Activated CD4-positive, alpha-beta T cell treated with anti-CD3 and anti-CD28 coated beads, Interleukin-2, amount 10 ng/mL, durations not matched to agents 7 days and 5 days (primary cell): ENCODE measurements around the gene IFI30. TPM values are rescaled to one million over a fixed set of nuclear protein-coding genes. Genes with fewer than 3 reads are reported as not detected.
"Not testable (repeated sequence)": the region's sequence is repeated elsewhere in the genome, so short reads cannot be mapped to it uniquely, and the experiment has no call there.

Experiments used
- CTCF ChIA-PET: fragments of 350-600 bp; sonication (Branson Sonifier 250); formaldehyde crosslinking; loops from one replicate; lab custom pipeline; 2021; ENCODE audit warnings: antibody characterized with exemption; lab: Charles Lee
- POLR2A ChIA-PET: fragments of 350-600 bp; sonication (Branson Sonifier 250); formaldehyde crosslinking; loops from one replicate; lab custom pipeline; 2021; ENCODE audit warnings: antibody characterized with exemption; lab: Charles Lee
- DNase-seq: peaks from one replicate; pipeline ENCODE4 v3.0.0-alpha.2; 2020
- H3K27ac Mint-ChIP-seq: one replicate; pipeline ENCODE4 v1.8.0; 2021; ENCODE audit warnings: mild to moderate bottlenecking, moderate library complexity, mixed read lengths
- H3K27me3 Mint-ChIP-seq: one replicate; pipeline ENCODE4 v1.8.0; 2021; ENCODE audit warnings: mixed read lengths
- H3K36me3 Mint-ChIP-seq: one replicate; pipeline ENCODE4 v1.8.0; 2021; ENCODE audit warnings: low read depth, mixed read lengths
- H3K4me1 Mint-ChIP-seq: one replicate; pipeline ENCODE4 v1.8.0; 2021; ENCODE audit warnings: mixed read lengths
- H3K4me3 Mint-ChIP-seq: one replicate; pipeline ENCODE4 v1.8.0; 2021; ENCODE audit warnings: mild to moderate bottlenecking, moderate library complexity, mixed read lengths
- H3K9me3 Mint-ChIP-seq: one replicate; pipeline ENCODE4 v1.8.0; 2021; ENCODE audit warnings: mixed read lengths
- total RNA-seq, 2 experiments: library from RNA; stranded (reverse); gene quantifications; one replicate each; pipeline ENCODE4 v1.2.3, GENCODE V29; 2021

The IFI30 gene
- total RNA-seq, 2 experiments from 2014 or later: 54.1 to 58.9 TPM

DNA sequence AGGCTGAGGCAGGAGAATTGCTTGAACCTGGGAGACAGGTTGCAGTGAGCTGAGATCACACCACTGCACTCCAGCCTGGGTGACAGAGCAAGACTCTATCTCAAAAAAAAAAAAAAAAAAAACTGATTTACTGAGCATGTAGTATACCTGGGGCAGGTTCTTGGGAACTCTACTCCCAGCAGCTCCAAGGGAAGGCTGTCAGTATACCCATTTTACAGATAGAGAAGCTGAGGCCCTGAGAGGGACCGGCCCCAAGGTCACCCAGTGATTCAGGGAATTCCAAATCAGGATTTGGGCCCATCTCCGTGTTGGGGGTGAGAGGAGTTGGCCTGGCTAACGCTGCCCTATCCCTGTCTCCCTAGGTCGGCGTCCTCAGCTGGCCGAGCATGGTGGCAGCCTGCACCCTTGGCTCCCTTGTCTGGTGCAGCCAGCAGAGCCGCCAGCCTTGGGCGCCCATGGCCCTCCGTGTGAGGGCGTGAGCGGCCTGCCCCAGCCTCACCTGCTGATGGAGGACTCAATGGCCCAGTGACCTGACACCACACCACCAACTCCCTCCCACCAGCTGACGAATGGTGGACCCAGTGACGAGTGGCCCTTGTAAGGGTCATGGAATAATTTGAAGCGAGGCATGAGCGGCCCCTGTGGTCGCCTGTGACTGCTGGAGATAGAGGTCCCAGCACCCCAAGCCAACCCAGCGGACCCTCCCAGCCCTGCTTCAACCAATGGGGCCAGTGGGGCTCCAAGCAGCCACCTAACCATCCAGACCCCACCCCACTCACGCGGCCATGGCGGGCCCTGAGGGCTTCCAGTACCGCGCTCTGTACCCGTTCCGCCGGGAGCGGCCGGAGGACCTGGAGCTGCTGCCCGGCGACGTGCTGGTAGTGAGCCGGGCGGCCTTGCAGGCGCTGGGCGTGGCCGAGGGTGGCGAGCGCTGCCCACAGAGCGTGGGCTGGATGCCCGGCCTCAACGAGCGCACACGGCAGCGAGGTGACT lies 18.2 kb upstream of the IFI30 start:
- ChIA-PET CTCF (interaction anchor here (0.9 to 1.5 kb wide), 2 partner anchors 13 to 389 kb away, joined by 3 to 5 read pairs; no protein-coding TSS in a partner anchor), POLR2A (no interaction called here)
- no peak overlapping the region for H3K27ac Mint-ChIP-seq
- no peak for DNase-seq
- no peaks in the 10 kb centered on the region for H3K9me3 Mint-ChIP-seq
- no peak overlapping the region for H3K4me3 Mint-ChIP-seq
- peaks cover 28% of the 10 kb centered on the region for H3K4me1 Mint-ChIP-seq
- H3K27me3 Mint-ChIP-seq: no peaks in the 10 kb centered on the region
- peaks cover 2% of the 10 kb centered on the region for H3K36me3 Mint-ChIP-seq

DNA sequence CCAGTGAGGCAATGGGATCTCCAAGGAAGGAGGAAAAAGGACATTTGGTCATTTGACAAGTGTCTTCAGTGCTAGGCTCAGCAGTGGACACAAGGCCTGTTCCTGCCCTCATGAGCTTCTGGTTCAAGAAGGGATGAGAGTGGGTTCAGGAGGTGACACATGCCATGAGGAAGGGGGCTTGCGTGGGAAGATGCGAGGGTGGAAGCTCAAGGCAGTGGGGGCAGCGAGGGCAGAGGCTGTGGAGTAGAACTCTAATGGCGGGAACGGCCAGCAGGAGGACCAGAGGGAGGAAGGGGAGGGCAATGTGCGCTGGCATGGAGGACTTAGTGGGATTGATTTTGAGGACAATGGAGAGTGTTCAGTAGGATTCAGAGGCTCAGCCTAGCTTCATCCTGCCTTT lies 17.3 kb upstream of the IFI30 start:
- Mint-ChIP-seq H3K36me3 (peaks cover 1% of the 10 kb centered on the region), H3K4me3 (no peak overlapping the region)
- POLR2A ChIA-PET: no interaction called here

GRCh38 chr19:18156841-18157464 lies 16.7 kb upstream of the IFI30 start:
- no peaks in the 10 kb centered on the region for H3K9me3 Mint-ChIP-seq
- no peak overlapping the region for H3K27ac Mint-ChIP-seq
- H3K36me3 Mint-ChIP-seq: peaks cover 1% of the 10 kb centered on the region
- ChIA-PET CTCF (interaction anchor here (0.9 to 1.2 kb wide), 3 partner anchors 45 to 391 kb away, joined by 3 read pairs; no protein-coding TSS in a partner anchor), POLR2A (no interaction called here)
- peaks cover 19% of the 10 kb centered on the region for H3K4me1 Mint-ChIP-seq
- no peak for DNase-seq
- H3K27me3 Mint-ChIP-seq: no peaks in the 10 kb centered on the region
- no peak overlapping the region for H3K4me3 Mint-ChIP-seq

More for the DNA sequence above, 17.3 kb upstream of the IFI30 start:
- CTCF ChIA-PET: interaction anchor here (0.9 kb wide), 2 partner anchors 44 to 390 kb away, joined by 3 read pairs; no protein-coding TSS in a partner anchor
- Mint-ChIP-seq H3K4me1 (peaks cover 25% of the 10 kb centered on the region), H3K9me3 (no peaks in the 10 kb centered on the region), H3K27me3 (no peaks in the 10 kb centered on the region), H3K27ac (no peak overlapping the region)
- DNase-seq: no peak

DNA sequence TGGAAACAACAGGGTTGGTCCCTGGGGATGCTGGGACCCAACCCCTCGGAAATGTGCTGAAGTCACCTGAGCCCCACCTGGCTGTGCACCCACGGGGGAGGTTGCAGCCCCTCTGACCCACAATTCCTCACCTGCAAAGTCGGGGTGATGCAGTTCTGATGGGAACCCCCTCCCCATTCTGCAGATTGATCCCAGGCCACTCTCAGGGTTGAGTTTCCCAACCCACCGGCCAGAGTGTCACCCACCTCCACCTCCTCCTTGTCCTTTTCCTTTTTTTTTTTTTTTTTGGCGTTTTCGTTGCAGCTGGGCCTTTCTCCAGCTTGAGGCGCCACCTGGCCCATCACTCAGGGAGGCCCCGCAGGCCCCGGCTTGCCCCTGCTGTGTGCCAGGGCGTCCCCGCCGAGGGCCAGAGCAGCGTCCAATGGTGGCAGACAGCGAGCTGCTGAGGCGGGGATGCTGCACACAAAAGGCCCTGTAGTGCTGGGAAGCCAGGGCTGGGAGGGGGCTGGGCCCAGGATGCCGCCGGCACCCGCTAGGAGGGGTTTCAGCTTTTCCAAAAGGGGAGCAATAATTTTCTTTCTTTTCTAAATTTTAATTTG lies 16.0 kb upstream of the IFI30 start:
- Mint-ChIP-seq H3K36me3 (no peaks in the 10 kb centered on the region), H3K27ac (no peak overlapping the region), H3K4me3 (no peak overlapping the region), H3K9me3 (no peaks in the 10 kb centered on the region), H3K27me3 (no peaks in the 10 kb centered on the region), H3K4me1 (peaks cover 17% of the 10 kb centered on the region)
- CTCF ChIA-PET: interaction anchor here (1.2 kb wide), 1 partner anchor 94 kb away, joined by 3 read pairs; no protein-coding TSS in a partner anchor
- no peak for DNase-seq
- POLR2A ChIA-PET: no interaction called here

DNA sequence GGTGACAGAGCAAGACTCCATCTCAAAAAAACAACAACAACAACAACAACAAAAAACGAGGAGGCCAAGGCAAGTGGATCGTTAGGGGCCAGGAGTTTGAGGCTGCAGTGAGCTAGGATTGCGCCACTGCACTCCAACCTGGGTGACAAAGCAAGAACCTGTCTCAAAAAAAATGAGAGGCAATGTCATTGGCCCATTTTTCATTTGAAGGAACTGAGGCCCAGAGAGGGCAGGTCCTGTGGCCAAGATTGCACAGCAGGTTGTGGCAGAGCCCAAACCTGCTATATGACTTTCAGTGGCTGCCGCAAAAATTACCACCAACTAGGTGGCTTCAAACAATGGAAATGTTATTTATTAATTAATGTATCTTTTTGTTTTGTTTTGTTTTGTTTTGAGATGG lies 15.1 kb upstream of the IFI30 start:
- POLR2A ChIA-PET: no interaction called here
- H3K4me1 Mint-ChIP-seq: peaks cover 17% of the 10 kb centered on the region
- peaks cover 2% of the 10 kb centered on the region for H3K36me3 Mint-ChIP-seq
- no peaks in the 10 kb centered on the region for H3K9me3 Mint-ChIP-seq
- DNase-seq: no peak
- H3K27ac Mint-ChIP-seq: no peak overlapping the region
- H3K27me3 Mint-ChIP-seq: no peaks in the 10 kb centered on the region
- H3K4me3 Mint-ChIP-seq: no peak overlapping the region
- CTCF ChIA-PET: interaction anchor here (0.6 to 1.2 kb wide), 2 partner anchors 93 to 96 kb away, joined by 3 to 4 read pairs; no protein-coding TSS in a partner anchor

DNA sequence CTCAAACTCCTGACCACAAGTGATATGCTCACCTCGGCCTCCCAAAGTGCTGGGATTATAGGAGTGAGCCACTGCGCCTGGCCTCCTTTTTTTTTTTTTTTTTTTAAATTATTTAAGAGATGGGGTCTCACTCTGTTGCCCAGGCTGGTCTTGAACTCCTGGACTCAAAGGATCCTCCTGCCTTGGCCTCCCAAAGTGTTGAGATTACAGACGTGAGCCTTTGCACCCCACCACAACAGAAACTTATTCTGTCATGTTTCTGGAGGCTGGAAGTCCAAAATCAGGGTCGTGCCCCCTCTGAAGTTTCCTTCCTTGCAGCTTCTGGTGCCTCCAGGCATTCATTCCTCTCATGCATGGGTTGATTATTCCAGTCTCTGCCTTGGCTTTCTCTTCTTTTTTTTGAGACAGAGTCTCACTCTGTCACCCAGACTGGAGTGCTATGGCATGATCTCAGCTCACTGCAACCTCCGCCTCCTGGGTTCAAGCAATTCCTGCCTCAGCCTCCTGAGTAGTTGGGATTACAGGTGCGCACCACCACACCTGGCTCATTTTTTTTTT lies 14.5 kb upstream of the IFI30 start:
- H3K4me3 Mint-ChIP-seq, CTCF ChIA-PET, H3K27me3 Mint-ChIP-seq, POLR2A ChIA-PET, DNase-seq, H3K9me3 Mint-ChIP-seq, H3K27ac Mint-ChIP-seq, H3K36me3 Mint-ChIP-seq: not testable (repeated sequence)
- peaks cover 13% of the 10 kb centered on the region for H3K4me1 Mint-ChIP-seq

- H3K4me1 Mint-ChIP-seq: peaks cover 7% of the 10 kb centered on the region
- CTCF ChIA-PET: interaction anchor here (0.9 to 2.5 kb wide), 7 partner anchors 8 to 170 kb away, joined by 3 to 18 read pairs (median 3); partner anchors contain the start of gene PIK3R2
- peaks cover 2% of the 10 kb centered on the region for H3K36me3 Mint-ChIP-seq
- POLR2A ChIA-PET: no interaction called here
- DNase-seq: no peak
- no peaks in the 10 kb centered on the region for H3K27me3 Mint-ChIP-seq
- no peak overlapping the region for H3K27ac Mint-ChIP-seq
- H3K9me3 Mint-ChIP-seq: no peaks in the 10 kb centered on the region
- no peak overlapping the region for H3K4me3 Mint-ChIP-seq
Measured at GRCh38 chr19:18159810-18160209, 13.8 kb upstream of the IFI30 start.

DNA sequence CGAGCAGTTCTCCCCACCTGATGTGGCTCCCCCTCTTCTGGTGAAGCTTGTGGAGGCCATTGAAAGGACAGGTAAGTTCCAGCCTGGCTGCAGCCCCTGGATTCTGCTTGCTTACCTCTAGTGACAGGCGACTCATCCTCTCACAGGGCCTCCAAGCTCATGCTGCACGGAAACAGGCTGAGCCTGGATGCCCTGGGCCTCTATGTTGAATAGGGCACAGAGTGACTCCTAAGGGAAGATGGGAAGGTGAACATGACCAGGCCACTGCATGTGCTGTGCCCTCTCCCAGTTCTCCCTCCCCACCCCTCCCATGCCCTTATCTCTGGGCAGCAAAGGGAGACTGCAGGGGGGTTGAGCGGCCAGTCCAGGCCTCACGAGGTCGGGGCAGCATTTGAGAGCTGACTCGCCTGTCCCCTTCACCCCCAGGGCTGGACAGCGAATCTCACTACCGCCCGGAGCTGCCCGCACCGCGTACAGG lies 13.1 kb upstream of the IFI30 start:
- Mint-ChIP-seq H3K9me3 (no peaks in the 10 kb centered on the region), H3K4me1 (peaks cover 7% of the 10 kb centered on the region), H3K27ac (peak overlapping the region; percentile 78), H3K4me3 (peak overlapping the region; percentile 48), H3K36me3 (peaks cover 3% of the 10 kb centered on the region), H3K27me3 (no peaks in the 10 kb centered on the region)
- ChIA-PET CTCF (interaction anchor here (0.5 to 2.5 kb wide), 16 partner anchors 9 to 795 kb away, joined by 3 to 18 read pairs (median 3); partner anchors contain the start of genes IFI30, MPV17L2 and PIK3R2), POLR2A (no interaction called here)
- no peak for DNase-seq

GRCh38 chr19:18160971-18161635 lies 12.5 kb upstream of the IFI30 start:
- Mint-ChIP-seq H3K36me3 (peaks cover 5% of the 10 kb centered on the region), H3K4me3 (peak overlapping the region; percentile 48), H3K9me3 (no peaks in the 10 kb centered on the region), H3K27ac (peak overlapping the region; percentile 78), H3K4me1 (peaks cover 7% of the 10 kb centered on the region), H3K27me3 (no peaks in the 10 kb centered on the region)
- peak; percentile 79 for DNase-seq
- POLR2A ChIA-PET: no interaction called here
- CTCF ChIA-PET: interaction anchor here (0.5 to 2.5 kb wide), 17 partner anchors 9 to 794 kb away, joined by 3 to 18 read pairs (median 3); partner anchors contain the start of genes IFI30, MPV17L2 and PIK3R2

GRCh38 chr19:18161636-18162002 lies 12.0 kb upstream of the IFI30 start:
- peak overlapping the region; percentile 36 for H3K27ac Mint-ChIP-seq
- peak overlapping the region; percentile 36 for H3K4me3 Mint-ChIP-seq
- H3K4me1 Mint-ChIP-seq: peaks cover 7% of the 10 kb centered on the region
- no peaks in the 10 kb centered on the region for H3K9me3 Mint-ChIP-seq
- ChIA-PET POLR2A (no interaction called here), CTCF (interaction anchor here (0.9 to 2.5 kb wide), 6 partner anchors 10 to 52 kb away, joined by 3 to 18 read pairs (median 4); partner anchors contain the start of genes MPV17L2 and PIK3R2)
- no peaks in the 10 kb centered on the region for H3K27me3 Mint-ChIP-seq
- DNase-seq: no peak
- peaks cover 5% of the 10 kb centered on the region for H3K36me3 Mint-ChIP-seq

DNA sequence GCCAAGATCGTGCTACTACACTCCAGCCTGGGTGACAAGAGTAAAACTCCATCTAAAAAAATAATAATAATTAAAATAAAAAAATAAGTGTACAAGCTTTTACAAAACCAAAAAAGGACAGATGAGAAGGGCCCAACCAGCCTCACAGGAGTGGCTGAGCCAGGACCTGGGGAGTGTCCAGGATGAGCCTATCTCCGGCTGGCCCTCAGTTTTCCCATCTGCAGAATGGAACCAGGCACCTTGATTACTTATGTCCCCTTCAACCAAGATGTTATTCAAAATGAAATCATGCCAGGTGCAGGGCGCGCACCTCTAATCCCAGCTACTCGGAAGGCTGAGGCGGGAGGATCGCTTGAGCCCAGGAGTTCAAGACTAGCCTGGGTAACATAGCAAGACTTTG lies 9.5 kb upstream of the IFI30 start:
- POLR2A ChIA-PET: no interaction called here
- peaks cover 10% of the 10 kb centered on the region for H3K36me3 Mint-ChIP-seq
- no peaks in the 10 kb centered on the region for H3K27me3 Mint-ChIP-seq
- no peaks in the 10 kb centered on the region for H3K9me3 Mint-ChIP-seq
- H3K4me3 Mint-ChIP-seq: no peak overlapping the region
- H3K27ac Mint-ChIP-seq: no peak overlapping the region
- CTCF ChIA-PET: interaction anchor here (1.1 kb wide), 1 partner anchor 76 kb away, joined by 3 read pairs; no protein-coding TSS in a partner anchor
- H3K4me1 Mint-ChIP-seq: peaks cover 12% of the 10 kb centered on the region
- no peak for DNase-seq
